CD14-positive monocyte (primary cell): ENCODE results near the gene CBR4. TPM values are rescaled to one million over a fixed set of nuclear protein-coding genes. Genes with fewer than 3 reads are reported as not detected.

Source experiments
- DNase-seq, 3 donors: peaks; one replicate each; pipeline ENCODE4 v3.0.0-alpha.2; 2011 to 2022
- H2AFZ ChIP-seq: 2 replicates; pipeline ENCODE4 v1.6.0; 2012; ENCODE audit warnings: mild to moderate bottlenecking, low read depth, low read length, inconsistent platforms; ENCODE audit not compliant: insufficient read depth, poor library complexity, severe bottlenecking
- H3K27ac ChIP-seq, 2 donors: 1 replicate in 1 of 2; 2 replicates in 1 of 2; pipeline ENCODE4 v1.5.1; 2012 to 2013; ENCODE audit warnings: low read length in 2 of 2, control low read depth in 1 of 2, inconsistent platforms in 1 of 2, low read depth in 1 of 2, mild to moderate bottlenecking in 1 of 2
- H3K27me3 ChIP-seq, 2 donors: one replicate each; pipeline versions ENCODE4 v1.6.0 to v1.6.1; 2011 to 2013; ENCODE audit warnings: low read length in 2 of 2; ENCODE audit not compliant: control insufficient read depth in 2 of 2, insufficient read depth in 2 of 2
- H3K36me3 ChIP-seq, 2 donors: replicated peaks in 1 of 2; 1 replicate in 1 of 2; 2 replicates in 1 of 2; pipeline versions ENCODE4 v1.5.1 to v1.6.1; 2012 to 2013; ENCODE audit warnings: low read length in 2 of 2, control low read depth in 1 of 2, inconsistent platforms in 1 of 2, mild to moderate bottlenecking in 1 of 2; ENCODE audit not compliant: insufficient read depth in 2 of 2, control insufficient read depth in 1 of 2
- H3K4me1 ChIP-seq, 2 donors: 1 replicate in 1 of 2; 2 replicates in 1 of 2; pipeline versions ENCODE4 v1.5.1 to v1.6.1; 2012 to 2013; ENCODE audit warnings: low read length in 2 of 2, control low read depth in 1 of 2, inconsistent platforms in 1 of 2, mild to moderate bottlenecking in 1 of 2, moderate library complexity in 1 of 2; ENCODE audit not compliant: insufficient read depth in 2 of 2, control insufficient read depth in 1 of 2
- H3K4me2 ChIP-seq: replicated peaks from 2 replicates; pipeline ENCODE3; 2012; ENCODE audit warnings: low read length, moderate library complexity, mild to moderate bottlenecking; ENCODE audit not compliant: poor library complexity, severe bottlenecking; ENCODE audit errors: extremely low read depth
- H3K4me3 ChIP-seq, 3 experiments: fragments of 200-600 bp in 1 of 3; sonication (generic) in 1 of 3; replicated peaks in 1 of 3; 1 replicate in 2 of 3; 2 replicates in 1 of 3; pipeline ENCODE4 v1.5.1; 2011 to 2013; ENCODE audit warnings: low read length in 3 of 3, mild to moderate bottlenecking in 3 of 3, control low read depth in 2 of 3, low read depth in 2 of 3, inconsistent platforms in 1 of 3, moderate library complexity in 1 of 3
- H3K79me2 ChIP-seq: 2 replicates; pipeline ENCODE4 v1.6.0; 2012; ENCODE audit warnings: mild to moderate bottlenecking, control low read depth, inconsistent platforms, low read length, moderate library complexity; ENCODE audit not compliant: insufficient read depth
- H3K9ac ChIP-seq: 2 replicates; pipeline ENCODE4 v1.6.0; 2017; ENCODE audit warnings: low read length, mild to moderate bottlenecking; ENCODE audit not compliant: insufficient read depth, poor library complexity, severe bottlenecking
- H3K9me3 ChIP-seq, 2 donors: replicated peaks in 1 of 2; 1 replicate in 1 of 2; 2 replicates in 1 of 2; pipeline versions ENCODE4 v1.5.1 to v1.6.1; 2012 to 2013; ENCODE audit warnings: low read length in 2 of 2, control low read depth in 1 of 2; ENCODE audit not compliant: control insufficient read depth in 1 of 2, insufficient read depth in 1 of 2
- H4K20me1 ChIP-seq: 2 replicates; pipeline ENCODE4 v1.6.0; 2012; ENCODE audit warnings: mild to moderate bottlenecking, low read length, control low read depth, moderate library complexity; ENCODE audit not compliant: insufficient read depth
- H3K27ac Mint-ChIP-seq, 7 donors: one replicate each; pipeline ENCODE4 v1.8.0; 2020; ENCODE audit warnings: mild to moderate bottlenecking in 7 of 7, mixed read lengths in 7 of 7, moderate library complexity in 6 of 7, inconsistent platforms in 2 of 7
- H3K27me3 Mint-ChIP-seq, 3 donors: one replicate each; pipeline ENCODE4 v1.8.0; 2021 to 2022; ENCODE audit warnings: low read depth in 3 of 3, mild to moderate bottlenecking in 3 of 3, mixed read lengths in 3 of 3, moderate library complexity in 3 of 3, inconsistent platforms in 1 of 3
- H3K36me3 Mint-ChIP-seq, 2 donors: one replicate each; pipeline ENCODE4 v1.8.0; 2020; ENCODE audit warnings: mixed read lengths in 2 of 2, inconsistent platforms in 1 of 2, mild to moderate bottlenecking in 1 of 2
- H3K4me1 Mint-ChIP-seq: one replicate; pipeline ENCODE4 v1.8.0; 2020; ENCODE audit warnings: mild to moderate bottlenecking, mixed read lengths
- H3K4me3 Mint-ChIP-seq, 2 donors: one replicate each; pipeline ENCODE4 v1.8.0; 2020; ENCODE audit warnings: mild to moderate bottlenecking in 2 of 2, mixed read lengths in 2 of 2, moderate library complexity in 1 of 2
- H3K9me3 Mint-ChIP-seq, 7 donors: one replicate each; pipeline ENCODE4 v1.8.0; 2020 to 2022; ENCODE audit warnings: mixed read lengths in 7 of 7, mild to moderate bottlenecking in 6 of 7, moderate library complexity in 6 of 7, inconsistent platforms in 2 of 7
- CTCF ChIP-seq: fragments of 200-600 bp; IDR thresholded peaks from one replicate; pipeline ENCODE4 v1.8.0; 2022; ENCODE audit warnings: antibody characterized with exemption, mild to moderate bottlenecking
- WGBS: methylation state at CpG from one replicate; pipeline ENCODE4 v1.1.5; 2013; ENCODE audit warnings: missing lambda C conversion rate; ENCODE audit not compliant: insufficient coverage; 5-methylcytosine and 5-hydroxymethylcytosine counted together
- intact Hi-C, 2 donors: fragments of 100-400 bp; cut with micrococcal nuclease; formaldehyde crosslinking; loops; one replicate each; pipeline versions ENCODE4 v1.15.0 to v1.15.1; 2023
- polyA plus RNA-seq, 3 donors: library from polyadenylated mRNA; depleted of rRNA in 1 of 3; unstranded in 2 of 3; stranded (reverse) in 1 of 3; fragments of 300-500 nt in 2 of 3; fragments of >200 nt in 1 of 3; fragmentation: Illumina TruSeq in 2 of 3; gene quantifications; 1 replicate in 2 of 3; 2 replicates in 1 of 3; pipeline ENCODE4 v1.2.3, GENCODE V29; 2012 to 2021

Gene CBR4
- polyA plus RNA-seq, 3 donors: 2.8 to 4.2 (median 4.1) TPM

GRCh38 chr4:169033660-169034059, 23.6 kb upstream of the CBR4 start:
- no peaks in the 10 kb centered on the region for H3K4me1 Mint-ChIP-seq
- H3K4me3 ChIP-seq: no peak overlapping the region
- no peaks in the 10 kb centered on the region for H4K20me1 ChIP-seq
- no peaks in the 10 kb centered on the region for H3K9me3 ChIP-seq
- H3K4me1 ChIP-seq: no peaks in the 10 kb centered on the region
- H3K27me3 ChIP-seq: no peaks in the 10 kb centered on the region
- H3K27ac Mint-ChIP-seq: no peak overlapping the region
- H3K4me3 Mint-ChIP-seq: no peak overlapping the region
- H2AFZ ChIP-seq: no peak overlapping the region
- no peak overlapping the region for H3K4me2 ChIP-seq
- H3K27me3 Mint-ChIP-seq: peaks cover 0 to 7% (median 0%) of the 10 kb centered on the region in 3 donors
- no peak for TF ChIP-seq CTCF
- intact Hi-C loops: loop anchor here in 1 of 2 donors (10.0 kb wide), 1 partner anchor 451 kb away; no protein-coding TSS in a partner anchor
- no peak overlapping the region for H3K27ac ChIP-seq
- H3K36me3 ChIP-seq: no peaks in the 10 kb centered on the region
- H3K79me2 ChIP-seq: no peaks in the 10 kb centered on the region
- no peaks in the 10 kb centered on the region for H3K36me3 Mint-ChIP-seq
- WGBS: 100% methylated on average over 1 of the region's 6 CpGs
- H3K9me3 Mint-ChIP-seq: peaks cover 0 to 9% (median 4%) of the 10 kb centered on the region in 7 donors
- H3K9ac ChIP-seq: no peak overlapping the region
- no peak for DNase-seq

- H3K4me2 ChIP-seq: no peak overlapping the region
These were observed 23.0 kb upstream of the CBR4 start for GRCh38 chr4:169032883-169033645.

More at GRCh38 chr4:169032883-169033645, 23.0 kb upstream of the CBR4 start:
- Mint-ChIP-seq H3K4me1 (no peaks in the 10 kb centered on the region), H3K36me3 (no peaks in the 10 kb centered on the region), H3K27me3 (peaks cover 0 to 7% (median 0%) of the 10 kb centered on the region in 3 donors), H3K27ac (no peak overlapping the region), H3K4me3 (no peak overlapping the region), H3K9me3 (peaks cover 0 to 9% (median 4%) of the 10 kb centered on the region in 7 donors)
- intact Hi-C loops: loop anchor here in 1 of 2 donors (10.0 kb wide), 1 partner anchor 452 kb away; no protein-coding TSS in a partner anchor
- no peak for TF ChIP-seq CTCF
- WGBS: no CpG with 5 or more reads among the region's 5 CpGs
- H3K4me1 ChIP-seq: no peaks in the 10 kb centered on the region
- H3K27me3 ChIP-seq: no peaks in the 10 kb centered on the region
- H3K79me2 ChIP-seq: no peaks in the 10 kb centered on the region
- no peak overlapping the region for H3K27ac ChIP-seq
- no peaks in the 10 kb centered on the region for H3K36me3 ChIP-seq
- H4K20me1 ChIP-seq: no peaks in the 10 kb centered on the region
- H3K9me3 ChIP-seq: no peaks in the 10 kb centered on the region
- no peak overlapping the region for H3K4me3 ChIP-seq
- H3K9ac ChIP-seq: no peak overlapping the region
- H2AFZ ChIP-seq: no peak overlapping the region
- no peak for DNase-seq
